ENCODE data around the gene RSKR.

DNA sequence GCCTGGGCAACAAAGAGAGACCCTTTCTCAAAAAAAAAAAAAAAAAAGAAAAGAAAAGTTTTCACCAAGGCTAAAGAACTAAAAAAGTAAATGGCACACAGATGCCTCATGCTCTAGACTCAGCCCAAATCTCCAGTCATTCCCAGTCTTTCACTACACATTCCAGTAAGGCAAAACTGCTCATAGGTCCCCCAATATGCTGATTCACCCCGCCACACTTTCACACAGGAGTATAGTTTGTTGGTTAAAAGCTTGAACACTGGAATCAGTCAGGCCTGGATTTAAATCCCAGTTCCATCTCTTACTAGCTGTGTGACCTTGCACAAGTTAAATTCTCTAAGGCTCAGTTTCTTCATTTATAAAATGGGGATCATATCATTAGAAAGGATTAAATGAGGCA is 44.5 kb downstream of the RSKR start:
- TF ChIP-seq POLR2AphosphoS5 (IDR thresholded peaks at IDR 0.05) (no peak), POLR2A (IDR thresholded peaks at IDR 0.05) (no peak)

Measured in spleen (tissue), 3 donors.